ENCODE results near the gene ACER1.
A peak's percentile ranks its signal among the peaks of the same experiment; 100 is the strongest.
"Not testable (repeated sequence)": the region's sequence is repeated elsewhere in the genome, so short reads cannot be mapped to it uniquely, and the experiment has no call there.

Gene ACER1, protein sequence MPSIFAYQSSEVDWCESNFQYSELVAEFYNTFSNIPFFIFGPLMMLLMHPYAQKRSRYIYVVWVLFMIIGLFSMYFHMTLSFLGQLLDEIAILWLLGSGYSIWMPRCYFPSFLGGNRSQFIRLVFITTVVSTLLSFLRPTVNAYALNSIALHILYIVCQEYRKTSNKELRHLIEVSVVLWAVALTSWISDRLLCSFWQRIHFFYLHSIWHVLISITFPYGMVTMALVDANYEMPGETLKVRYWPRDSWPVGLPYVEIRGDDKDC

DNA sequence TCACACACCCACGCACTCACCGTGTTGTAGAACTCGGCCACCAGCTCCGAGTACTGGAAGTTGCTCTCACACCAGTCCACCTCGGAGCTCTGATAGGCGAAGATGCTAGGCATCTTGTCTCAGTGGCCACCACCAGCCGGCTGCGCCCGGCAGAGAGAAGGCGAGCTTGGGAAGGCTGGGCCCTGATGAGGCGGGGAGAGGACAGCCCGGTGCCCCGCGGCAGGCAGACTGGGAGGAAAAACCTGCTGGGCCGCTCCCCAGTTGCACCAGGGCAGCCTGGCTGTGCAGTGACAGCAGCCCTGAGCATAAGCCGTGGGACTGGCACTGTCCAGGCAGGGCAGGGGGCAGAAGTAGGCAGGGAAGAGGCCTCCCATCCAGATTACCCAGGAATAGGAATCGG lies at the start of gene ACER1:
ACER1 (minus strand) TSS at position 174 of the 400 bp plus-strand sequence; CDS start at position 113, 61 bp downstream.
- DNase-seq (ENCODE audit: extremely low read depth in 1 of 2, low read depth in 1 of 2): no peak

DNA sequence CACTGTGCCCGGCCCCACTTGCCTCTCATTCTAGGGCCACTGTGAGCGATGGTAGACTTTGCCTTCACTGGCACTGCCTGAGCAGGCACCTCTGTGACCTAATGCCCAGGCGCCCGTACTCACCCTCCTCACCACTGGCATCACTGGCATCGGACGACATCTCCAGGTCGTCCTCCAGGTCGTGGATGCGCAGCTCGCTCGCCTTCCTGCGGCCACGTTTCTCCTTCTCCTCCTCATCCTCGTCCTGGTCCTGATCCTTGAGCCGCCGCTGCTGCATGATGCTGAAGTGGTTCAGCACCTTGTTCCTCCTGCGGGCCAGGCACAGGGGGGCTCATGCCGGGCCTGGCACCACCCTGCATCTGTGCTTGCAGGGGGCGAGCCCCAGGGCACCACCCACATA lies 49.8 kb upstream of the ACER1 start:
- no peak for DNase-seq (ENCODE audit: extremely low read depth in 1 of 2, low read depth in 1 of 2)

DNA sequence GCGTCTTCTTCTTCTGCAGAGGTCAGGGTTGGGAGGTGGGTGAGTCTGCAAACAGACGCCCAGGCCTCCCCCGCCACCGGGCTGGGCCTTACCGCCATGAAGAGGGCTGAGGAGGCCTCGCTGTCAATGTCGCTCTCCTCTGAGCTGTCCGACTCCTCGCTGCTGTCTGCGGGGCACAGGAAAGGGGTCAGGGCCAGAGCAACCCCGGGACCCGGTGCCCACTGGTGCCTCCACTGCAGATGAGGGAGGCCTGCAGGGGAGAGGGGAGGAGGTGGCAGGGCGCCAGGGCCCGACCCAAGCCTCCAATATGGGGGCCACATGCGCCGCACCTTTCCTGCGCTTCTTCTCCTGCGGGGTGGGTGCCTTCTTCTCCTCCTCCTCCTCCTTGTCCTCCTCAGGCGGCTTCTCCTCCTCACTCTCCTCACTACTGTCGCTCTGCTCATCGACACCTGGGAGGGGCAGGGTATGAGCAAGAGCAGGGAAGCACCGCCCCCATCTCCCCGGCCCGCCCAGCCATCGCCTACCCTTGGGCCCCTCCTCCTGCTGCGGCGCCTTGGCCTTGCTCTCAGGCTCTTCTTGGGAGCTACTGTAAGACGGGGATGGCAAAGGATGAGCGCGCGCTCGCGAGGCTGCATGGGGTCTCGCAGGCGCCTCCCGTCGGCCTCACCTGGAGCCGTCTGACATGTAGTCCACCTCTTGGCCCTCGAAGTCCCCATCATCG lies 47.8 kb upstream of the ACER1 start:
- DNase-seq (ENCODE audit: extremely low read depth in 1 of 2, low read depth in 1 of 2): no peak

DNA sequence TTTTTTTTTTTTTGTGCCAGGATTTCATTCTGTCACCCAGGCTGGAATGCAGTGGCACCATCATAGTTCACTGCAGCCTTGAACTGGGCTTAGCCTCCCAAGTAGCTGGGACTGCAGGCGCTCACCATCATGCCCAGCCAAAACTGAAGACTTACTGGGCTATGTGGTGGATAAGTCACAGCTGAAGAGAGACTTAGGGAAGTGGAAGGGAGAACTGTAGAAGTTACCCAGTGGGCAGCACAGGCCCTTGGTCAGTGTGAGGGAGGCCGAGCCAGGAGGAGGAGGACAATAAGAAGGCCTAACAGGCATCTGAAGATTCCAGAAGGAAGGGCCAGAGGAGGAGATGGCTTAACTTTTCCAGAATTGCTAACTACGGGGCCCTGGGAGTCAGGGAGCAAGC lies 46.3 kb upstream of the ACER1 start:
- DNase-seq (ENCODE audit: extremely low read depth in 1 of 2, low read depth in 1 of 2): no peak

DNA sequence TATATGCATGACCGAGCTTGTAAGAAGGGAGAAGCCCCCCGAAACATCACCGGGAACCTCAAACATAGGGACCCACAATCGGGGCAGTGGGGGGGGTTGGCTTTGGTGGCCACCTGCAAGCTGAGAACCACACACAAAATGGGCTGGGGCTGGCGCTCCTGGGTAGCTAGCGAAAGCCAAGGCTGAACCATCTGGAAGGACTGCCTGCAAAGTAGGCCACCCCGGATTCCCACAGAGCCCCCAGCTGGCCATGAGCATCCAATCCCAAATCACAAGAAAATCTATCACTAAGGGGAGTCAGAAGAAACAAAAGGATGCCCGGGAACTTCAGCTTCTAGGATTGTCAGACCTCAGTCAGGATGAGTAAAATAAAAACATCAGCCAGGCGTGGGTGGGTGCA lies 45.1 kb upstream of the ACER1 start:
- no peak for DNase-seq (ENCODE audit: extremely low read depth in 1 of 2, low read depth in 1 of 2)

DNA sequence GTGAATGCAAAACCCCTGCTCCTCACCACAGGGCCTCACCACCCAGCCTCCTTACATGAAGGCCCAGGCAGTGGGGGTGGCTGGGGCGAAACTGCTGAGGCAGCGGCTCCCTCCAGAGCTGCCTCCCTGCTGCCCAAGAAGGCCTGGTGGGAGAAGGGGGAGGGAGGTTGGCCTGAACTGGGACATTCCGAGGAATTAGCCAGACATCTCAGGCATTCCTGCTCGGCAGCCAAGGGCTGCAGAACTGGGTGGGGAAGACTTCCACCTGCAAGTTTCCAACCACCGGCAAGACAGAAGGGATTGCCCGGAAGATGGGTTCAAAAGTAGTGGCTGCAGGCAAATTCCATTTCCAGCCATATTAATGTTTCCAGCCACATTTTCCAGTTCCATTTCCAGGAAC lies 44.6 kb upstream of the ACER1 start:
- DNase-seq (ENCODE audit: extremely low read depth in 1 of 2, low read depth in 1 of 2): no peak

DNA sequence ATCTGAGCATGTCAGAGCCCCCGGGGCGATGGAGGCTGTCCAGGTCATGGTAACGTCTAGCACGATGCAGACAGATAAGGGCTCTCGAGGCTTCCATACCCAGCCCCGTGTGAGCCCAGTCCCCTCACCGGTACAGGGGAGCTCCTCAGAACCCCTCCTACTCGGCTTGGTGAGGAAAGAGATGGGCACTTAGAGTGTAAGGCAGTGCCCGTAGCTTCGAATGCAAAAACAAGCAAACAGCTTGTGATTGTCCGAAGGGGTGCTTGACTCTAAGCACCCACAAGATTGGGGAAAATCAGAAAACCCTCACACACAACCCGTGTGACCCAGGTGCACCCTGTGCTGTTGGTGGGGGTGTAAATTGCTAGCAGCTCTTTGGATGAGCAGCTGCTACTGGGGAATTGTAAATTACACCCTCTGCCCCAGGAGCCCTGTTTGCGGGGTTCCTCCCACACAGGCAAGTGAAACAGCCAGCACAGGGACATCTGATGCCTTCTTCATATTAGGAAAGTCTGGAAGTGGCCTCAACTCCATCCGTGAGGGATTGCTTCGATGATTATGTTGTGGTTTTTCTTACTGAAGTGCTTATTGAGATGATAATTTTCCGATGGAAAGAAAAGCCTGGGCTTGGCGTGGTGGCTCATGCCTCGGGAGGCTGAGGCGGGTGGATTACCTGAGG lies 43.2 kb upstream of the ACER1 start:
- no peak for DNase-seq (ENCODE audit: extremely low read depth in 1 of 2, low read depth in 1 of 2)

DNA sequence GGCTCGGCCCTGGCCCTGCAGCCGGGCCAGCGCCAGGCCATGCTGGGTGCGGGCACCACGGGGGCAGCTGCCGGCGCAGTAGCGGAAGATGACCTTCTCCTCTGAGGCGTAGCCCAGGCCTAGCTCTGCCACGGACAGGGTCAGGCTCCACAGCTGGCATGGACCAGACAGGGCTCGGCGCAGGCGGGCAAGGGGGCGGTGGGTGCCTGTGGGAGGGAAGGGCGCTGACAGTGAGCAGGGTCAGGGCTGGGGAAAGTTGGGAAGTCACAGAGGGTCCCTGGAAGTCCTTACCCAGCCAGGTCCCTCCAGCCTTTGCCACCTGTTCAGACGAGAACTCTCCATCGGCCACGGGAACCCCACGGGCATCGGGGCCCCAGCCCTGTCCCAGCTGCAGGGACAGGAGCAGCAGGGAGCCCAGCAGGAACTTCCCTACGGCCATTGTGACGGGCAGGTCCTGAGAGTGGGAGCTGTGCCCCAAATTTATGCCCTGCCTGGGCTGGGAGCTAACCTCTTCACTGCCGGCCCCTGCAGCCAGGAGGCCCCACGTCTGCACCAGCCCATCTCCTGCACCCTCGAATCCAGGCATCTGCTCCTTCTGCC lies 42.1 kb upstream of the ACER1 start, which contains the start of gene PSPN:
PSPN (minus strand) TSS at position 523 of the 600 bp plus-strand sequence; CDS start at position 439, 84 bp downstream.
- DNase-seq (ENCODE audit: extremely low read depth in 1 of 2, low read depth in 1 of 2): no peak

DNA sequence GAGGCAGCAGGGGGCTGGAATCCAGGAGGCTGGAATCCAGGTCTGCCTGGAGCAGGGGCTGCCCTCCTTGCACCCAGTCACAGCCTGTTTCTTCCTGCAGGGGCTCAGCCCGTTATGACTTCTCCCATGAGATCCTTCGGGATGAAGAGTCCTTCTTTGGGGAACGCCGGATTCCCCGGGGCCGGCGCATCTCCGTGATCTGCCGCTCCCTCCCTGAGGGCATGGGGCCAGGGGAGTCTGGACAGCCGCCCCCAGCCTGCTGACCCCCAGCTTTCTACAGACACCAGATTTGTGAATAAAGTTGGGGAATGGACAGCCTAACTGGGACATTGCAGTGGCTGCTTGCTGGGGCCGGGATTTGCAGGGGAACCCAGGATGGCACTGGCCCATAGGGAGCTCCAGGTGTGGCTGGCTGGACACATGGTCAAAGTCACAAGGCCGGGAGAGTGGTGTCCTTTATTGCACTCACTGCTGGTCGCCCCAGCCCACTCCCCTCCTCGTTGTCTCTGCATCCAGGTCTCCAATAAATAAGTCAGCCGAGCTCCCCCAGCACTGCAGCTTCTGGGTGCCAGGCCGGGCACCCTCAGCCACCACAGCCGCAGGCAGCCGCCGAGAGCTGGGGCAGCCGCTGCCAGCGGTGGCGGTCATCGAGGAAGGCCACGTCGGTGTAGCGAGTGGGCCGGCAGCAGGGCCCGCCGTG lies 41.4 kb upstream of the ACER1 start:
- no peak for DNase-seq (ENCODE audit: extremely low read depth in 1 of 2, low read depth in 1 of 2)

DNA sequence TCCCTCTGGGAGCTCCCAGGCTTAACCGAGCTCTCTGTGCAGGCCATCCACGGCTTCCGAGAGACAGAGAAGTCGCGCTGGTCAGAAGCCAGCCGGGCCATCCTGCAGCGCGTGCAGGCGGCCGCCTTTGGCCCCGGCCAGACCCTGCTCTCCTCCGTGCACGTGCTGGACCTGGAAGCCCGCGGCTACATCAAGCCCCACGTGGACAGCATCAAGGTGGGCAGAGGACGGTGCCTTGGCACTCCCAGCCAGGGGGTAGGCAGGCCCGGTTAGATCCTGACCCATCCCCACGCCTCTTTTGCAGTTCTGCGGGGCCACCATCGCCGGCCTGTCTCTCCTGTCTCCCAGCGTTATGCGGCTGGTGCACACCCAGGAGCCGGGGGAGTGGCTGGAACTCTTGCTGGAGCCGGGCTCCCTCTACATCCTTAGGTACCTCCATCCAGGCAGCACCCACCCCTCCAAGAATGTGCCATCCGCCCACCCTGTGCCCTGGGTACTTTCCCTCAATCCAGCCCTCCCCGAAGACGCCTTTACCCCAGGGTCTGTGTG lies 40.8 kb upstream of the ACER1 start:
- DNase-seq (ENCODE audit: extremely low read depth in 1 of 2, low read depth in 1 of 2): no peak

DNA sequence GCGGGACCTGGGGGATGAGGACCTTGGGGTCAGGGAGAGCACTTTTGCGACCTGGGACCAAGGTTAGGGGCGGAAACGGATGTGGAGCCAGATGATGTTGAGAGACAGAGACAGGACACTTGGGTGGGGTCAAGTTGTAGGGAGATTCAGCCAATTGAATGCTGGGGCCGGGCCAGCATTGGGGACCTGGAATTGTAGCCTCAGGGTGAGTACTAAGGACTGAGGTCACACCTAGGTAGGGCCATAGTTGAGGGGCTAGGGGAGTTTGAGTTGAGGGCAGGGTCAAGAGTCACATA lies 40.3 kb upstream of the ACER1 start:
- no peak for DNase-seq (ENCODE audit: extremely low read depth in 1 of 2, low read depth in 1 of 2)

DNA sequence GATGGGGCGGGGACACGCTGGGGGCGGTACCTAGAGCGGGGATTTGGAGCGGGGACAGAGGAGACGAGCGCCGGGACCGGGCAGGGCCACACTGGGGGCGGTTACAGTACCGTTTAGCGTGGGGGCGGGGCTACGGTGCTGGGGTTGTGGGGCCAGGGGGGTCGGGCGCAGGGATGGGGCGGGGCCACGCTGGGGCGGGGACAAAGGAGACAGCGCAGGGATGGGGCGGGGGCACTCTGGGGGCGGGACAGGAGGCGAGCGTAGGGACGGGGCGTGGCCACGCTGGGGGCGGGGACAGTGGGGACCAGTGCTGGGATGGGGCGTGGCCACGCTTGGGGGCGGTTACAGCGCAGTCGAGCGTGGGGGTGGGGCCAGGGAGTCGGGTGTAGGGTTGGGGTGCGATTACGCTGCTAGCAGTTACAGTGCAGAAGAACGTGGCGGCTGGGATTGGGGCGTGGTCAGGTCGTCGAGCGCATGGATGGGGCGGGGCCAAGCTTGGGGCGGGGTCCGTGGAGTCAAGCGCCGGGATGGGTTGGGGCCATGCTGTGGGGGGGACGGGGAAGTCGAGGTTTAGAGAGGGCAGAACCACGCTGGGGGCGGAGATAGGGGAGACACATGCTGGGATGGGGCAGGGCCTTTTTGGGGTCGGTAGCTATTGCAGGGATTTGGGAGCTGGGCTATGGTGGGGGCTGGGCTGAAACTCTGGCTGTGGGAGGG lies 39.8 kb upstream of the ACER1 start:
- DNase-seq (ENCODE audit: extremely low read depth in 1 of 2, low read depth in 1 of 2): peak; percentile 97 to 99

DNA sequence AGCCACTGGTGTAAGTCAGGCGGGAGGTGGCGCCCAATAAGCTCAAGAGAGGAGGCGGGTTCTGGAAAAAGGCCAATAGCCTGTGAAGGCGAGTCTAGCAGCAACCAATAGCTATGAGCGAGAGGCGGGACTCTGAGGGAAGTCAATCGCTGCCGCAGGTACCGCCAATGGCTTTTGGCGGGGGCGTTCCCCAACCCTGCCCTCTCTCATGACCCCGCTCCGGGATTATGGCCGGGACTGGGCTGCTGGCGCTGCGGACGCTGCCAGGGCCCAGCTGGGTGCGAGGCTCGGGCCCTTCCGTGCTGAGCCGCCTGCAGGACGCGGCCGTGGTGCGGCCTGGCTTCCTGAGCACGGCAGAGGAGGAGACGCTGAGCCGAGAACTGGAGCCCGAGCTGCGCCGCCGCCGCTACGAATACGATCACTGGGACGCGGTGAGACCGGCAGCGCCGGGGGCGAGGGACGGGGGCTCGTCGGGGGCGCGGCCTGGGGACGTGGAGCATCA lies 39.2 kb upstream of the ACER1 start, which contains the start of gene ALKBH7:
ALKBH7 (plus strand) TSS at position 201 of the 502 bp plus-strand sequence; CDS start at position 228, 27 bp downstream.
- peak; percentile 82 to 98 for DNase-seq (ENCODE audit: extremely low read depth in 1 of 2, low read depth in 1 of 2)

DNA sequence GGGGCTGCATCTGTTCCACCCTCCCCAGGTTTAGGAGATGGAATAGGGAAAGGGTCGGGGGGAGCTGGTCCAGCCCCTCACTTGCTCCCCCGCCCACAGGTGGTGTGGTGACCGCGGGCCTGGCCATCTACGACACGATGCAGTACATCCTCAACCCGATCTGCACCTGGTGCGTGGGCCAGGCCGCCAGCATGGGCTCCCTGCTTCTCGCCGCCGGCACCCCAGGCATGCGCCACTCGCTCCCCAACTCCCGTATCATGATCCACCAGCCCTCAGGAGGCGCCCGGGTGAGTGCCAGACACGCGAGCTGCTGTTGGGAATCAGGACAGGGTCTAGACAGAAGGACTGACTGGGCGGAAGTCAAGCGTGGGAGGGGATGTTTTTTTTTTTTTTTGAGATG lies 30.9 kb upstream of the ACER1 start:
- DNase-seq (ENCODE audit: extremely low read depth in 1 of 2, low read depth in 1 of 2): no peak

DNA sequence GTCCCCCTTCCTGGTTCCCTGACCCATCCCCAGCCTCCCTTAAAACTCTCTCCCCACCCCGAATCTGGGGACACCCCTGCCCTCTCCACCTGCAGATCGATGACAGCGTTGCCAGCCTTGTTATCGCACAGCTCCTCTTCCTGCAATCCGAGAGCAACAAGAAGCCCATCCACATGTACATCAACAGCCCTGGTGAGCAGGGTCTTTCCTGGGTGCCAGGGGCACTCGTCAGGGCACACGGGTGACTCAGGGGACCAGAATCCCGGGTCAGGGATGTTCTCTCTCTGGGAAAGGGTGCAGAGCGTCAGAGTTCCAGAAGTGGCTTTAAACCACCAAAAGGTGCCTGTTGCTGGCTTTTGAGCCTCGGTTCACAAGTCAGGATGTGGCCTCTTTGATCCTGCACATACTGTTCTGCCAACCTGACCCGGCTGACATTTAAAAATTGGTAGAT lies 29.0 kb upstream of the ACER1 start:
- no peak for DNase-seq (ENCODE audit: extremely low read depth in 1 of 2, low read depth in 1 of 2)

DNA sequence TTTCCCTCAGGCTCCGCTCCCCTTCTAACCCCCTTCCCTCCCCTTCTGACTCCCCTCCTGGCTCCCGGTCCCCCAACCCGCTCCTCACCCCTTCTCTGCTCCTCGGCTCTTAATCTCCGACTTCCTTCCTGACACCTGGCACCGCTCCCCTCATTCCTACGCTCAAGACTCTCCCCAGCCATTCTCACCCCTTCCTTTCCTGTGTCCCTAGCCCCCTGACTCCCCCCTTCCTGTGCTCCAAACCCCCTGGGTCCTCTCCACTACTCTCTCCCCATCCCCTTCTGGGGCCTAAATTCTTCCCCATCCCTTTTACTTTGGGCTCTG lies 28.6 kb upstream of the ACER1 start:
- DNase-seq (ENCODE audit: extremely low read depth in 1 of 2, low read depth in 1 of 2): no peak

DNA sequence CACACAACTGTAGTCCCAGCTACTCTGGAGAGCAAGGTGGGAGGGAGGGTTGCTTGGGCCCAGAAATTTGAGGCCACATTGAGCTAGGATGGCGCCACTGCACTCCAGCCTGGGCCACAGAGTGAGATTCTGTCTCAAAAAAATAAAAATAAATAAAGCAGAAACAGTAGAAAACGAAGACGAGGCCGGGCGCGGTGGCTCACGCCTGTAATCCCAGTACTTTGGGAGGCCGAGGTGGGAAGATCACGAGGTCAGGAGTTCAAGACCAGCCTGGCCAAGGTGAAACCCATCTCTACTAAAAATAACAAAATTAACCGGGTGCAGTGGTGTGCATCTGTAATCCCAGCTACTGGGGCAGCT lies 27.4 kb upstream of the ACER1 start:
- DNase-seq (ENCODE audit: extremely low read depth in 1 of 2, low read depth in 1 of 2): not testable (repeated sequence)

DNA sequence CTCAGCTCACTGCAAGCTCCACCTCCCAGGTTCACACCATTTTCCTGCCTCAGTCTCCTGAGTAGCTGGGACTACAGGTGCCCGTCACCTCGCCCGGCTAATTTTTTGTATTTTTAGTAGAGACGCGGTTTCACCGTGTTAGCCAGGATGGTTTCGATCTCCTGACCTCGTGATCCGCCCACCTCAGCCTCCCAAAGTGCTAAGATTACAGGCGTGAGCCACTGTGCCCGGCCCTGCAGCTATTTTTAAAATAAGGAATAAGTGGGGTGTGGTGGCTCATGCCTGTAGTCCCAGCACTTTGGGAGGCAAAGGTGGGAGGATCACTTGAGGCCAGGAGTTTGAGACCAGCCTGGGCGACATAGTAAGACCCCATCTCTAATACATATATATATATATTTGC lies 27.0 kb upstream of the ACER1 start:
- not testable (repeated sequence) for DNase-seq (ENCODE audit: extremely low read depth in 1 of 2, low read depth in 1 of 2)

DNA sequence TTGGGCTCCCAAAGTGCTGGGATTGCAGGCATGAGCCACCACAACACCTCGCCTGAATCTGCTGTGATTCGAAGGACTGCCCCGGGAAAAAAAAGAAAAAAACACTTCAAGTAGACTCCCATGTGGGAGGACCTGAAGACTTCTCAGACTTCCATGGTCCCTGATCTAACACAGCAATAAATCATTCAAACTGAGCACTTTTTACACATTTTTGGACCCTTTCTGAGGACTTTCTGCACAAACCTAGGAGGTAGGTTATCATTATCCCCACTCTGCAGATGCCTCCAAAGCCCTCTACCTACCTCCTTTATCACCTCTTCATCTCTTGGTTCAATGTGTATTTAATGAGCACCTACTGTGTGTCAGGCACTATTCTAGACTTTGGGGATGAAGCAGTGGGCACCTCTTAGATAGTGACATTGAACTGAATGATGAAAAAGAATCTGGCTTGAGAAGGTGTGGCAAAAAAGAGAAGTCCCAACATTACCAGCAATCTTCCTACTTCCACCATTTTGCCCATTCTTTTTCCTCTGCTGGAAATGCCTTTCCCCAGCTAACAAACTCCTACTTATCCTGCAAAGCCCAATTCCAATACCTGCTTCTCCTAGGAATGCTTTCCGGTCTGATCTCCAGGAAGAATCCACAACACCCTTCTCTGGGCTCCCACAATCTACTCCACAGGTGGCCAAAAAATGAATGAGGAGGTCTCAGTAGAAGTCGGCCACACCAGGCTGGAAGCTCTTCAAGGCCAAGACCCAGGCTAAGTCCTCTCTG lies 26.3 kb upstream of the ACER1 start:
- DNase-seq (ENCODE audit: extremely low read depth in 1 of 2, low read depth in 1 of 2): no peak
